ENCODE measurements around the gene FBRS. TPM values are rescaled to one million over a fixed set of nuclear protein-coding genes. Genes with fewer than 3 reads are reported as not detected.

Gene FBRS
- total and polyA plus RNA-seq, 2 of the 8 experiments (the other 6 are each of a cell fraction or from before 2014, with no cell fraction given) = 2.4 to 13.9 TPM

- WGBS, 2 experiments (ENCODE audit: extremely low coverage in 1 of 2, insufficient coverage in 1 of 2, insufficient read length in 1 of 2, insufficient replicate concordance in 2 of 2, low coverage in 1 of 2, low lambda C conversion rate in 2 of 2, missing lambda C conversion rate in 1 of 2) = 77% methylated on average over 3 of the region's 3 CpGs; no CpG with 5 or more reads in 1 of the 2 experiments
- no peaks in the 10 kb centered on the region for H3K9me3 ChIP-seq (ENCODE audit: insufficient read depth in 2 of 2, low read depth in 1 of 2, low read length in 1 of 2)
- H3K79me1 ChIP-seq (ENCODE audit: low read depth, low read length) = no peaks in the 10 kb centered on the region
- H2BK120ac ChIP-seq (replicated peaks; ENCODE audit: low read depth, low read length) = no peak overlapping the region
- H3K4ac ChIP-seq (replicated peaks; ENCODE audit: insufficient read length, low read depth, low read length) = no peak overlapping the region
- H3K27me3 ChIP-seq (replicated peaks in 1 of 4; ENCODE audit: control insufficient read depth in 3 of 4, extremely low read depth in 1 of 4, insufficient read depth in 3 of 4, low read length in 3 of 4) = no peaks in the 10 kb centered on the region; a peak in 2 of 7 replicates
- no peak overlapping the region for H3K56ac ChIP-seq (replicated peaks; ENCODE audit: insufficient read length, low read depth, low read length)
- H2AK5ac ChIP-seq (ENCODE audit: low read depth, low read length) = no peak overlapping the region
- H3K4me2 ChIP-seq (ENCODE audit: insufficient read depth in 1 of 2, low read depth in 2 of 2, low read length in 2 of 2) = no peak overlapping the region
- H4K91ac ChIP-seq (replicated peaks; ENCODE audit: insufficient read length, low read length) = no peak overlapping the region
- FAIRE-seq (no peak), DNase-seq (ENCODE audit: low read depth in 1 of 2, low spot score in 2 of 2) (no peak)
- H4K20me1 ChIP-seq (replicated peaks in 1 of 2; ENCODE audit: control insufficient read depth in 1 of 2, insufficient read depth in 2 of 2, low read length in 2 of 2) = no peaks in the 10 kb centered on the region
- H3K27ac ChIP-seq (ENCODE audit: low read depth, low read length) = no peak overlapping the region
- H3K14ac ChIP-seq (ENCODE audit: insufficient read length) = no peak overlapping the region
- H4K5ac ChIP-seq (ENCODE audit: insufficient read length, low read depth, low read length) = no peak overlapping the region
- no peak overlapping the region for H2BK20ac ChIP-seq (ENCODE audit: low read length)
- no peak overlapping the region for H2BK15ac ChIP-seq (ENCODE audit: low read length)
- H2BK12ac ChIP-seq (ENCODE audit: low read depth, low read length) = no peak overlapping the region
- H3K4me1 ChIP-seq (replicated peaks in 1 of 4; ENCODE audit: control insufficient read depth in 3 of 4, insufficient read depth in 4 of 4, low read length in 3 of 4) = 0 out of 7 replicates have a peak, but pooled peaks cover 0 to 1% (median 0%) of the 10 kb centered on the region in 4 experiments
- H3K79me2 ChIP-seq (ENCODE audit: control insufficient read depth in 1 of 2, insufficient read depth in 2 of 2, low read length in 2 of 2) = no peaks in the 10 kb centered on the region
- H2AFZ ChIP-seq (ENCODE audit: low read length) = no peak overlapping the region
- ChIA-PET CTCF (ENCODE audit: partially characterized antibody) (interaction anchor here (0.6 to 3.1 kb wide), 8 partner anchors 9 to 194 kb away, joined by 3 to 22 read pairs (median 6); partner anchors contain the start of genes DCTPP1 and ZNF689), POLR2A (ENCODE audit: partially characterized antibody) (interaction anchor here (1.1 to 5.0 kb wide), 4 partner anchors 11 to 190 kb away, joined by 3 to 26 read pairs (median 4); partner anchors contain the start of genes DCTPP1 and ZNF689)
- no peak overlapping the region for H3K23ac ChIP-seq (ENCODE audit: insufficient read length)
- no peak overlapping the region for H3K4me3 ChIP-seq (ENCODE audit: extremely low read depth in 1 of 4, insufficient read depth in 2 of 4, low read depth in 3 of 4, low read length in 4 of 4)
- H2BK5ac ChIP-seq (ENCODE audit: low read depth, low read length) = no peak overlapping the region
- H3K23me2 ChIP-seq (ENCODE audit: low read depth, low read length) = no peaks in the 10 kb centered on the region
- no peak overlapping the region for H3K18ac ChIP-seq (ENCODE audit: extremely low read depth, low read length)
- no peak overlapping the region for H3K9ac ChIP-seq (replicated peaks in 1 of 4; ENCODE audit: extremely low read depth in 1 of 4, low read depth in 3 of 4, low read length in 3 of 4)
- H4K8ac ChIP-seq (ENCODE audit: extremely low read depth, insufficient read depth, low read length) = no peak overlapping the region
- H3K36me3 ChIP-seq (ENCODE audit: control insufficient read depth in 2 of 4, insufficient read depth in 4 of 4, low read length in 3 of 4) = no peaks in the 10 kb centered on the region
- TF ChIP-seq BRCA1 (IDR thresholded peaks at IDR 0.05; ENCODE audit: low read depth, low read length) (no peak), TCF12 (IDR thresholded peaks at IDR 0.05; ENCODE audit: low read depth, low read length) (no peak), SIRT6 (IDR thresholded peaks at IDR 0.05; ENCODE audit: low read length) (no peak), POLR2AphosphoS5 (IDR thresholded peaks at IDR 0.05; ENCODE audit: low read depth, low read length) (no peak), SP2 (IDR thresholded peaks at IDR 0.05; ENCODE audit: low read length) (no peak), KDM5A (IDR thresholded peaks at IDR 0.05; ENCODE audit: low read length) (no peak), RAD21 (IDR thresholded peaks at IDR 0.05 in 1 of 2, conservative IDR thresholded peaks at IDR 0.05 in 1 of 2; ENCODE audit: low read depth in 2 of 2, low read length in 2 of 2) (no peak), CHD1 (IDR thresholded peaks at IDR 0.05; ENCODE audit: low read depth, low read length) (no peak), CBX8 (IDR thresholded peaks at IDR 0.05; ENCODE audit: borderline replicate concordance, low read depth, low read length) (no peak), YY1 (IDR thresholded peaks at IDR 0.05; ENCODE audit: low read depth, low read length) (no peak), GTF2F1 (IDR thresholded peaks at IDR 0.05; ENCODE audit: borderline replicate concordance, low read depth, low read length) (no peak), RNF2 (IDR thresholded peaks at IDR 0.05; ENCODE audit: borderline replicate concordance, low read depth, low read length, missing control alignments, poor library complexity, severe bottlenecking) (no peak), POU5F1 (IDR thresholded peaks at IDR 0.05; ENCODE audit: low read depth, low read length) (no peak), SIN3A (conservative IDR thresholded peaks at IDR 0.05 in 1 of 2, IDR thresholded peaks at IDR 0.05 in 1 of 2; ENCODE audit: low read depth in 1 of 2, low read length in 2 of 2) (no peak)
Observed at GRCh38 chr16:30620169-30620568, 38.1 kb upstream of the FBRS start.
